ENCODE measurements around the gene SMAD2. TPM values are rescaled to one million over a fixed set of nuclear protein-coding genes. Genes with fewer than 3 reads are reported as not detected.

The SMAD2 gene
- total RNA-seq, 1 donor from 2014 or later: 40.1 TPM

- peak; percentile 42 to 54 for DNase-seq (ENCODE audit: low read depth in 2 of 2)
Observed at GRCh38 chr18:47898055-47898454, 32.4 kb downstream of the SMAD2 start.

- no peak for DNase-seq (ENCODE audit: low read depth in 2 of 2)
Observed at GRCh38 chr18:47895565-47896250, 34.8 kb downstream of the SMAD2 start.

- DNase-seq (ENCODE audit: low read depth in 2 of 2): no peak
Observed at GRCh38 chr18:47893939-47894699, 36.3 kb downstream of the SMAD2 start.

- DNase-seq (ENCODE audit: low read depth in 2 of 2): no peak
Observed at GRCh38 chr18:47893047-47893446, 37.4 kb downstream of the SMAD2 start.

- no peak for DNase-seq (ENCODE audit: low read depth in 2 of 2)
Observed at GRCh38 chr18:47888156-47888555, 42.3 kb downstream of the SMAD2 start.

GRCh38 chr18:47887227-47887626, 43.2 kb downstream of the SMAD2 start:
- DNase-seq (ENCODE audit: low read depth in 2 of 2): no peak

GRCh38 chr18:47883771-47884413, 46.6 kb downstream of the SMAD2 start:
- DNase-seq (ENCODE audit: low read depth in 2 of 2): peak in 1 of 2 donors; percentile 60

GRCh38 chr18:47882641-47883040, 47.8 kb downstream of the SMAD2 start:
- no peak for DNase-seq (ENCODE audit: low read depth in 2 of 2)

- DNase-seq (ENCODE audit: low read depth in 2 of 2): no peak
Observed at GRCh38 chr18:47881752-47882455, 48.6 kb downstream of the SMAD2 start.

- DNase-seq (ENCODE audit: low read depth in 2 of 2): no peak
Observed at GRCh38 chr18:47881042-47881441, 49.4 kb downstream of the SMAD2 start.

- no peak for DNase-seq (ENCODE audit: low read depth in 2 of 2)
Observed at GRCh38 chr18:47877892-47878291, 52.6 kb downstream of the SMAD2 start.

- no peak for DNase-seq (ENCODE audit: low read depth in 2 of 2)
Observed at GRCh38 chr18:47876813-47877212, 53.6 kb downstream of the SMAD2 start.

- DNase-seq (ENCODE audit: low read depth in 2 of 2): no peak
Observed at GRCh38 chr18:47873625-47874024, 56.8 kb downstream of the SMAD2 start.

GRCh38 chr18:47872426-47872825, 58.0 kb downstream of the SMAD2 start:
- DNase-seq (ENCODE audit: low read depth in 2 of 2): no peak

GRCh38 chr18:47871288-47871687, 59.2 kb downstream of the SMAD2 start:
- no peak for DNase-seq (ENCODE audit: low read depth in 2 of 2)

GRCh38 chr18:47870605-47871004, 59.9 kb downstream of the SMAD2 start:
- DNase-seq (ENCODE audit: low read depth in 2 of 2): peak; percentile 11 to 14

GRCh38 chr18:47868744-47869143, 61.7 kb downstream of the SMAD2 start:
- DNase-seq (ENCODE audit: low read depth in 2 of 2): peak in 1 of 2 donors; percentile 39

- no peak for DNase-seq (ENCODE audit: low read depth in 2 of 2)
Observed at GRCh38 chr18:47865183-47865582, 65.3 kb downstream of the SMAD2 start.

- DNase-seq (ENCODE audit: low read depth in 2 of 2): no peak
Observed at GRCh38 chr18:47863041-47863440, 67.4 kb downstream of the SMAD2 start.

GRCh38 chr18:47858607-47859006, 71.9 kb downstream of the SMAD2 start:
- no peak for DNase-seq (ENCODE audit: low read depth in 2 of 2)

- DNase-seq (ENCODE audit: low read depth in 2 of 2): no peak
Observed at GRCh38 chr18:47847635-47848034, 82.8 kb downstream of the SMAD2 start.

GRCh38 chr18:47846431-47846830, 84.0 kb downstream of the SMAD2 start:
- DNase-seq (ENCODE audit: low read depth in 2 of 2): no peak
